Measurements from ENCODE around the gene ANKUB1. TPM values are rescaled to one million over a fixed set of nuclear protein-coding genes. Genes with fewer than 3 reads are reported as not detected.

ANKUB1 gene
- total RNA-seq, 1 donor from 2014 or later = not detected

Other genes with a start within 250 kb of the ANKUB1 start
- gene WWTR1, start 134.5 kb downstream of the ANKUB1 start, total RNA-seq = 82.8 TPM
- gene COMMD2, start 40.1 kb downstream of the ANKUB1 start, total RNA-seq = 27.5 TPM
- gene RNF13, start 20.7 kb upstream of the ANKUB1 start, total RNA-seq = 76.0 TPM
- gene PFN2, start 178.3 kb upstream of the ANKUB1 start, total RNA-seq = 60.3 TPM

All from mucosa of gallbladder (tissue), 1 donor.